ENCODE data around the gene RAB22A. TPM values are rescaled to one million over a fixed set of nuclear protein-coding genes. Genes with fewer than 3 reads are reported as not detected.

RAB22A gene
- total RNA-seq, 1 experiment from 2014 or later = 9.9 TPM

GRCh38 chr20:58398254-58398653, 88.7 kb downstream of the RAB22A start:
- ChIA-PET POLR2A (no interaction called here), CTCF (no interaction called here), RAD21 (ENCODE audit: low non-redundant PET in 1 of 2, low total read pairs in 2 of 2, uncharacterized antibody in 2 of 2, unreplicated experiment in 2 of 2) (no interaction called here)
- H3K4me2 ChIP-seq (ENCODE audit: low read length) = no peak overlapping the region
- no TSS peak for BruUV-seq (replicated peaks)
- no peaks in the 10 kb centered on the region for H3K9me3 ChIP-seq (ENCODE audit: control insufficient read depth in 1 of 2, insufficient read depth in 1 of 2, low read depth in 1 of 2, low read length in 2 of 2)
- no peaks in the 10 kb centered on the region for H3K4me1 ChIP-seq (ENCODE audit: control insufficient read depth in 1 of 2, insufficient read depth in 2 of 2, low read length in 2 of 2)
- H3K9me2 ChIP-seq (ENCODE audit: insufficient read depth) = no peaks in the 10 kb centered on the region
- no peaks in the 10 kb centered on the region for H3K27me3 ChIP-seq (ENCODE audit: insufficient read depth, low read length)
- DNase-seq (ENCODE audit: low read depth, low spot score) = no peak
- ATAC-seq = no peak
- H3K36me3 ChIP-seq (ENCODE audit: control insufficient read depth in 1 of 2, insufficient read depth in 2 of 2, low read length in 2 of 2) = no peaks in the 10 kb centered on the region
- H2AFZ ChIP-seq (ENCODE audit: low read depth, low read length, poor library complexity, severe bottlenecking) = no peak overlapping the region
- H3K9ac ChIP-seq (ENCODE audit: low read length) = no peak overlapping the region
- peaks cover 99% of the 10 kb centered on the region for H3K79me2 ChIP-seq (ENCODE audit: insufficient read depth, low read length)
- intact Hi-C loops (cut with micrococcal nuclease) = no loop called here
- no peak overlapping the region for H3K4me3 ChIP-seq (replicated peaks in 1 of 2; ENCODE audit: low read depth in 1 of 2, low read length in 2 of 2)
- TF ChIP-seq TCF7L2 (IDR thresholded peaks at IDR 0.05; ENCODE audit: borderline replicate concordance, extremely low read depth, insufficient read depth, insufficient read length) (no peak), REST (IDR thresholded peaks at IDR 0.05; ENCODE audit: low read depth) (no peak), SIN3A (IDR thresholded peaks at IDR 0.05; ENCODE audit: low read depth) (no peak), SP1 (IDR thresholded peaks at IDR 0.05; ENCODE audit: low read depth) (no peak), ZNF274 (IDR thresholded peaks at IDR 0.05; ENCODE audit: low read depth, low read length) (no peak), ELF1 (IDR thresholded peaks at IDR 0.05; ENCODE audit: borderline replicate concordance, low read depth) (no peak), CEBPB (IDR thresholded peaks at IDR 0.05; ENCODE audit: low read depth) (no peak), CBX3 (IDR thresholded peaks at IDR 0.05; ENCODE audit: low read depth) (no peak), ATF3 (IDR thresholded peaks at IDR 0.05) (no peak), EZH2phosphoT487 (IDR thresholded peaks at IDR 0.05; ENCODE audit: borderline replicate concordance) (no peak), FOSL1 (IDR thresholded peaks at IDR 0.05; ENCODE audit: low read depth) (no peak), ZFX (IDR thresholded peaks at IDR 0.05) (no peak), YY1 (IDR thresholded peaks at IDR 0.05; ENCODE audit: extremely low read depth, insufficient replicate concordance, low read depth, low read length) (no peak), MAX (IDR thresholded peaks at IDR 0.05) (no peak), RAD21 (IDR thresholded peaks at IDR 0.05; ENCODE audit: low read depth) (no peak), ZBTB33 (IDR thresholded peaks at IDR 0.05; ENCODE audit: extremely low read depth, insufficient replicate concordance, low read length) (no peak), SRF (IDR thresholded peaks at IDR 0.05; ENCODE audit: low read depth) (no peak), JUND (IDR thresholded peaks at IDR 0.05) (no peak), EZH2 (IDR thresholded peaks at IDR 0.05) (no peak), POLR2AphosphoS5 (IDR thresholded peaks at IDR 0.05; ENCODE audit: low read depth, low read length) (no peak)
- H3K27ac ChIP-seq (ENCODE audit: low read depth, low read length) = no peak overlapping the region
- H4K20me1 ChIP-seq (ENCODE audit: insufficient read depth) = peaks cover 26% of the 10 kb centered on the region; the same call in 1 of the 2 replicates

Data from HCT116 (cell line).